HepG2 (cell line): ENCODE measurements around the gene URM1. TPM values are rescaled to one million over a fixed set of nuclear protein-coding genes. Genes with fewer than 3 reads are reported as not detected.
A peak's percentile ranks its signal among the peaks of the same experiment; 100 is the strongest.

Source experiments
- EHMT2 ChIP-seq: fragments of 200-600 bp; sonication (generic); IDR thresholded peaks from 2 replicates; pipeline ENCODE4 v1.7.0; 2017; ENCODE audit warnings: antibody characterized with exemption, low read depth, low read length, borderline replicate concordance
- FUBP1 ChIP-seq: sonication (generic); formaldehyde crosslinking; IDR thresholded peaks from 2 replicates; pipeline ENCODE4 v1.5.1; 2020; ENCODE audit warnings: missing genetic modification reagents, mild to moderate bottlenecking, borderline replicate concordance
- HDAC2 ChIP-seq: sonication (generic); formaldehyde crosslinking; IDR thresholded peaks from 2 replicates; pipeline ENCODE4 v1.4.0; 2020; ENCODE audit warnings: missing genetic modification reagents
- HMGA1 ChIP-seq: sonication (generic); formaldehyde crosslinking; conservative IDR thresholded peaks from 2 replicates; pipeline ENCODE4 v1.4.0; 2020; ENCODE audit warnings: missing genetic modification reagents
- IRX3 ChIP-seq: sonication (generic); formaldehyde crosslinking; IDR thresholded peaks from 2 replicates; pipeline ENCODE4 v1.8.1; 2023; ENCODE audit warnings: mild to moderate bottlenecking, low read depth, missing genetic modification reagents, borderline replicate concordance
- KDM5B ChIP-seq: sonication (generic); formaldehyde crosslinking; IDR thresholded peaks from 2 replicates; pipeline ENCODE4 v1.4.0; 2020; ENCODE audit warnings: missing genetic modification reagents, mild to moderate bottlenecking, borderline replicate concordance
- NRL ChIP-seq: sonication (generic); formaldehyde crosslinking; IDR thresholded peaks from 2 replicates; pipeline ENCODE4 v1.5.0; 2020; ENCODE audit warnings: missing genetic modification reagents, mild to moderate bottlenecking, moderate library complexity, borderline replicate concordance
- SALL2 ChIP-seq: sonication (generic); formaldehyde crosslinking; IDR thresholded peaks from 2 replicates; pipeline ENCODE4 v1.8.1; 2023; ENCODE audit warnings: mild to moderate bottlenecking, missing genetic modification reagents, inconsistent platforms
- SPEN ChIP-seq: sonication (generic); formaldehyde crosslinking; IDR thresholded peaks from 2 replicates; pipeline ENCODE4 v1.5.1; 2020; ENCODE audit warnings: low read depth, mild to moderate bottlenecking, missing genetic modification reagents
- SRSF1 ChIP-seq: fragments of 200-400 bp; formaldehyde crosslinking; optimal IDR thresholded peaks from 2 replicates; pipeline ENCODE3; 2017; ENCODE audit warnings: mild to moderate bottlenecking, low read depth, low read length, moderate library complexity
- TAF1 ChIP-seq: sonication (generic); formaldehyde crosslinking; IDR thresholded peaks from 2 replicates; pipeline ENCODE4 v1.4.0; 2020; ENCODE audit warnings: missing genetic modification reagents
- TCF7L2 ChIP-seq: IDR thresholded peaks from 2 replicates; pipeline ENCODE4 v1.6.1; 2011; ENCODE audit warnings: mild to moderate bottlenecking, low read depth, low read length, moderate library complexity
- XRCC5 ChIP-seq: fragments of 200-400 bp; formaldehyde crosslinking; optimal IDR thresholded peaks from 2 replicates; pipeline ENCODE3; 2017; ENCODE audit warnings: mild to moderate bottlenecking, low read length
- ZNF234 ChIP-seq: sonication (generic); formaldehyde crosslinking; conservative IDR thresholded peaks from 2 replicates; pipeline ENCODE4 v1.5.1; 2020; ENCODE audit warnings: mild to moderate bottlenecking, missing genetic modification reagents
- ZNF280D ChIP-seq: sonication (generic); formaldehyde crosslinking; IDR thresholded peaks from 2 replicates; pipeline ENCODE4 v1.5.1; 2020; ENCODE audit warnings: mild to moderate bottlenecking, missing genetic modification reagents
- ZNF329 ChIP-seq: sonication (generic); formaldehyde crosslinking; IDR thresholded peaks from 2 replicates; pipeline ENCODE4 v1.9.0; 2021; ENCODE audit warnings: low read depth, mild to moderate bottlenecking, missing genetic modification reagents
- ZNF33B ChIP-seq: sonication (generic); formaldehyde crosslinking; IDR thresholded peaks from 2 replicates; pipeline ENCODE4 v1.5.1; 2020; ENCODE audit warnings: mild to moderate bottlenecking, missing genetic modification reagents
- ZNF547 ChIP-seq: sonication (generic); formaldehyde crosslinking; IDR thresholded peaks from 2 replicates; pipeline ENCODE4 v1.5.1; 2020; ENCODE audit warnings: mild to moderate bottlenecking, missing genetic modification reagents
- ZNF687 ChIP-seq: sonication (generic); formaldehyde crosslinking; IDR thresholded peaks from 2 replicates; pipeline ENCODE4 v1.5.1; 2020; ENCODE audit warnings: mild to moderate bottlenecking, missing genetic modification reagents, moderate library complexity
- ZNF772 ChIP-seq: sonication (generic); formaldehyde crosslinking; IDR thresholded peaks from 2 replicates; pipeline ENCODE4 v1.5.0; 2020; ENCODE audit warnings: mild to moderate bottlenecking, missing genetic modification reagents
- polyA plus RNA-seq, 8 experiments: library from polyadenylated mRNA; depleted of rRNA in 3 of 8; stranded (reverse) in 7 of 8; unstranded in 1 of 8; fragments of >200 nt; fragmentation: Illumina TruSeq in 4 of 8; extraction: Trizol in 4 of 8; gene quantifications; 2 replicates each; pipeline versions ENCODE4 v1.2.1 to v1.2.3, GENCODE V29; 2011 to 2016; ENCODE audit warnings: low read depth in 4 of 8, missing spikeins in 1 of 8, mixed read lengths in 1 of 8; ENCODE audit not compliant: insufficient read depth in 1 of 8
- total RNA-seq, 5 experiments: library from RNA; depleted of rRNA; stranded (reverse); fragments of >200 nt; fragmentation: Illumina TruSeq; extraction: Trizol; gene quantifications; 2 replicates each; pipeline ENCODE4 v1.2.3, GENCODE V29; 2016; ENCODE audit warnings: low read depth in 1 of 5

Gene URM1
- total and polyA plus RNA-seq, 2 of the 13 experiments (the other 11 are each of a cell fraction or from before 2014, with no cell fraction given) = 37.1 to 41.3 TPM

- TF ChIP-seq ZNF547 (CRISPR knock-in tag) = peak; percentile 68; the same call in 1 of the 2 replicates
- TF ChIP-seq NRL = 0 out of 2 replicates have a peak, but pooled peaks have one; percentile 14
- no peak for TF ChIP-seq EHMT2
- TF ChIP-seq XRCC5 = peak; percentile 44
- no peak for TF ChIP-seq ZNF329 (CRISPR knock-in tag)
- TF ChIP-seq HDAC2 (CRISPR knock-in tag) = 0 out of 2 replicates have a peak, but pooled peaks have one; percentile 14
- TF ChIP-seq IRX3 (CRISPR knock-in tag) = no peak
- TF ChIP-seq FUBP1 = no peak
- TF ChIP-seq SALL2 (CRISPR knock-in tag) = 0 out of 2 replicates have a peak, but pooled peaks have one; percentile 43
- TF ChIP-seq ZNF33B (CRISPR knock-in tag) = 0 out of 2 replicates have a peak, but pooled peaks have one; percentile 37
- peak; percentile 68; the same call in 1 of the 2 replicates for TF ChIP-seq KDM5B (CRISPR knock-in tag)
- TF ChIP-seq TCF7L2 = no peak
- 0 out of 2 replicates have a peak, but pooled peaks have one; percentile 20 for TF ChIP-seq ZNF280D
- peak; percentile 69 for TF ChIP-seq ZNF687 (CRISPR knock-in tag)
- no peak for TF ChIP-seq ZNF772 (CRISPR knock-in tag)
- peak; percentile 66 for TF ChIP-seq SRSF1
- TF ChIP-seq SPEN = peak; percentile 4; the same call in 1 of the 2 replicates
- TF ChIP-seq ZNF234 (CRISPR knock-in tag) = no peak
- TF ChIP-seq TAF1 = peak; percentile 26
- no peak for TF ChIP-seq HMGA1
These were observed 34.1 kb downstream of the URM1 start (continued) for GRCh38 chr9:128405077-128405779.
